Anterior cingulate cortex (tissue), 58 donors: Measurements from ENCODE around the gene RC3H1.
A peak's percentile ranks its signal among the peaks of the same experiment; 100 is the strongest.
"Not testable (repeated sequence)": the region's sequence is repeated elsewhere in the genome, so short reads cannot be mapped to it uniquely, and the experiment has no call there.

ENCODE experiments used
- DNase-seq, 58 donors: peaks; one replicate each; lab custom pipeline; 2025; lab: John Stamatoyannopoulos, UW

Gene RC3H1, protein sequence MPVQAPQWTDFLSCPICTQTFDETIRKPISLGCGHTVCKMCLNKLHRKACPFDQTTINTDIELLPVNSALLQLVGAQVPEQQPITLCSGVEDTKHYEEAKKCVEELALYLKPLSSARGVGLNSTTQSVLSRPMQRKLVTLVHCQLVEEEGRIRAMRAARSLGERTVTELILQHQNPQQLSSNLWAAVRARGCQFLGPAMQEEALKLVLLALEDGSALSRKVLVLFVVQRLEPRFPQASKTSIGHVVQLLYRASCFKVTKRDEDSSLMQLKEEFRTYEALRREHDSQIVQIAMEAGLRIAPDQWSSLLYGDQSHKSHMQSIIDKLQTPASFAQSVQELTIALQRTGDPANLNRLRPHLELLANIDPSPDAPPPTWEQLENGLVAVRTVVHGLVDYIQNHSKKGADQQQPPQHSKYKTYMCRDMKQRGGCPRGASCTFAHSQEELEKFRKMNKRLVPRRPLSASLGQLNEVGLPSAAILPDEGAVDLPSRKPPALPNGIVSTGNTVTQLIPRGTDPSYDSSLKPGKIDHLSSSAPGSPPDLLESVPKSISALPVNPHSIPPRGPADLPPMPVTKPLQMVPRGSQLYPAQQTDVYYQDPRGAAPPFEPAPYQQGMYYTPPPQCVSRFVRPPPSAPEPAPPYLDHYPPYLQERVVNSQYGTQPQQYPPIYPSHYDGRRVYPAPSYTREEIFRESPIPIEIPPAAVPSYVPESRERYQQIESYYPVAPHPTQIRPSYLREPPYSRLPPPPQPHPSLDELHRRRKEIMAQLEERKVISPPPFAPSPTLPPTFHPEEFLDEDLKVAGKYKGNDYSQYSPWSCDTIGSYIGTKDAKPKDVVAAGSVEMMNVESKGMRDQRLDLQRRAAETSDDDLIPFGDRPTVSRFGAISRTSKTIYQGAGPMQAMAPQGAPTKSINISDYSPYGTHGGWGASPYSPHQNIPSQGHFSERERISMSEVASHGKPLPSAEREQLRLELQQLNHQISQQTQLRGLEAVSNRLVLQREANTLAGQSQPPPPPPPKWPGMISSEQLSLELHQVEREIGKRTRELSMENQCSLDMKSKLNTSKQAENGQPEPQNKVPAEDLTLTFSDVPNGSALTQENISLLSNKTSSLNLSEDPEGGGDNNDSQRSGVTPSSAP

DNA sequence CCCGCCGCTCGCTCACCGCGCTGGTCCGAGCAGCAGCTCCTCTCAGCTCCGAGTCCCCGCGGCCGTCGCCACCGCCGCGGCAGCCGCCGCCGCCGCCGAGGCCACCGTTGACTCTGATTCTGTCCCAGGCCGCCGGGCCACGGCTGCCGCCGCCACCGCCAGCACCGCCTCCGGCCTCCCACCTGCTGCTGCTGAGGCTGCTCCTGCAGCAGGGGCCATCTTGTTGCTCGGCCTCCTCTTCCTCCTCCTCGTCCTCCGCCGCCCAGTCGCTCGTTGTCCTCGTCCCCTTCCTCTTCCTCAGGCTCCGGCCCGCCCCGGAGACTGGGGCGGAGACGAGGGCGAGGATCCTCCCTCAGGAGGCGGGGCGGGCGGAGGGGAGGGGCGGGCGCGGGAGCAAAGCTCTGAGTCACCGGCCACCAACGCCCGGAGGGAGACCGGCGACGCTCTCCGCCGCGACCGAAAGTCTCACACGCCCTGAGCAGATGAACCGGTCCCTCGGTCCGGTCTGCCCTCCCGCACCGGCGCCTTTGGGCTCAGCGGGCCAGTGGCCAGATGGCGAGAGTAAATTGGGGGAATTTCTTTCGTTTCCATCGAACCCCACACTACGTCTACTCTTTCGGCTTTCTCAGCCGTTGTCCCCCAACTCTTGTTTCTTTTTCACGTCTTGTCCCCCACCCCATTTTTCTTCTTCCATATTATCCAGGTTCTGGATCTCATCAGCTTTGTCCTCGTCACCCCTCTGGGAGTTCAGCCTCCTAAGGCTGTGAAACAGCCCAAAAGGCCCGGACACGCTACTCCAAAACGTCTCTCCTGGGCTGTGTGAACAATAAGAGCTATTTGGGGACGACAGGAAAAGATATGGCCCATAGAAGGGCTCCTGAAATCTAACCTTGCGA lies at the start of gene RC3H1:
Gene RC3H1, minus strand, starts transcription at position 278 of the 896 bp plus-strand sequence. CDS start 29,372 bp downstream, outside the sequence.
- DNase-seq = peak in 57 of 58 donors; percentile 39 to 95 (median 89)

DNA sequence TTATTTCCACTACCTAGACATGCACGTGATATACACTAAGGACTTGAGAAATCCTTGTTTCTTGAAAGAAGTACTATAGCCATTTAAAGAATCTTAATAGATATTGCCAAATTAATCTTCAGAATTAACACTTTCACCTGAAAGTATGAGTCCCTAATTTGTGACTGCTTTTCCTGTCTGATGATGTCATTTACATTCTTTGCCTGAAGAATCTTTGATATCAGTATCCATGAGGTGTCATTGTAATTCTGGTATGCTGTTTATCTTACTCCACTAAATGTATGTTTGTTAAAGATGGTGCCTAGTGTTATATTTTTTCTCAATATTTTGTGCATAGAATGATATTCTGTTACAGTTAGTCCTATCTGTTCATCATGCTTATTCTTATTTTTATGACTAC lies 48.5 kb upstream of the RC3H1 start:
- no peak for DNase-seq

DNA sequence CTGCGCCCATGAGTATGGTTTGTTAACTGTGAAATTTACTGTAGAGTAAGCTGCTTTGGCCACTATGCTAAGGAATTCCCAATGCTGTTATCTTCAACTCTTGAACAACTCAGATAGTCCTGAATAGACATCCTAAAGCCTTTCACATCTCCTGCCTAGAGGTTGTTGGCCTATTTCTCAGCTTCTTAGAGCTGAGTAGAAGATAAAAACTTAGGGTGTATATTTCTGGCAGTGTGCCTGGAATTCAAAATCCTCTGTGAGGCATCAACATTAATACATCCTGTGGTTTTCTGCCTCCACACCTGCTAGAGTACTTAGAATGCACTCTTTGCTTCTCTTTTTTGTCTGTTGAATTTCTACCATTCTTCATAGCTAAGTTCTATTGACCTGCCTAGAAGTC lies 45.8 kb upstream of the RC3H1 start:
- no peak for DNase-seq

DNA sequence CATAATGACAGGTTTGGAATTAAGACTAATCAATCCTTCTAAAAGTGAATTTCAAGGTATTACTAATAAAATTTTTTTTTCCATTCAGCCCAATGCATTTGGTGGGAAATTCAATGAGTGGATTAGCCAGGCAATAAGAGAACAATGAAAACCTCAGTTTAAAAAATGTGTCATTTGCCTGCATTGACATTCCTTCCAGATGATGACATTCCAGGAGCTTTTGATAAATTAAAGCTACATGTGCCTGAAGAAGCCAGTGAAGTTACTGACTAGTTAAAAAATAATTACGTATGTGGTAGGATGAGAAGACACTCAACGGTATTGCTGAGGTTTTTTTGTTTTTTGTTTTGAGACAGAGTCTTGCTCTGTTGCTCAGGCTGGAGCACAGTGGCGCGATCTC lies 37.9 kb upstream of the RC3H1 start:
- DNase-seq = no peak

DNA sequence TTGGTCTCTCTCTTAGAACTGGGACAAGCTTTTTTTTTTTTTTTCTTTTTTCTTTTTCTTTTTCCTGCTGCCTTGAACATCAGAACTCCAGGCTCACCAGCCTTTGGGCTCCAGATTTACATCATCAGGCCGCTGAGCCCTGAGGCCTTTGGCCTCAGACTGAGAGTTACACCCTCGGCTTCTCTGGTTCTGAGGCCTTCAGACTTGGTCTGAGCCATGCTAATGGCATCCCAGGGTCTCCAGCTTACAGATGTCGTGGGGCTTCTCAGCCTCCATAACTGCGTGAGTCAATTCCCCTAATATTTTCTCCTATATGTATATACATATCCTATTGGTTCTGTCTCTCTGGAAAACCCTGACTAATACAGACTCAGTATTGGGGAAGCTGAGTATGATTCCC lies 36.5 kb upstream of the RC3H1 start:
- DNase-seq = no peak

DNA sequence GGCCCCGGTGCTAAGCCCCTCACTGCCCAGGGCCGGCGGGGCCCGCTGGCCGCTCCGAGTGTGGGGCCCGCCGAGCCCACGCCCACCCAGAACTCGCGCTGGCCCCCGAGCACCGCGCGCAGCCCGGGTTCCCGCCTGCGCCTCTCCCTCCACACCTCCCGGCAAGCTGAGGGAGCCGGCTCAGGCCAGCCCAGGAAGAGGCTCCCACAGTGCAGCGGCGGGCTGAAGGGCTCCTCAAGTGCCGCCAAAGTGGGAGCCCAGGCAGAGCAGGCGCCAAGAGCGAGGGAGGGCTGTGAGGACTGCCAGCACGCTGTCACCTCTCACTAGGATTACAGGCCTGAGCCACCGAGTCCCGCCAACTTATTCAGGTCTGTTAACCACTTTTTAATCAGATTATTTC lies 34.5 kb upstream of the RC3H1 start:
- DNase-seq = not testable (repeated sequence)

DNA sequence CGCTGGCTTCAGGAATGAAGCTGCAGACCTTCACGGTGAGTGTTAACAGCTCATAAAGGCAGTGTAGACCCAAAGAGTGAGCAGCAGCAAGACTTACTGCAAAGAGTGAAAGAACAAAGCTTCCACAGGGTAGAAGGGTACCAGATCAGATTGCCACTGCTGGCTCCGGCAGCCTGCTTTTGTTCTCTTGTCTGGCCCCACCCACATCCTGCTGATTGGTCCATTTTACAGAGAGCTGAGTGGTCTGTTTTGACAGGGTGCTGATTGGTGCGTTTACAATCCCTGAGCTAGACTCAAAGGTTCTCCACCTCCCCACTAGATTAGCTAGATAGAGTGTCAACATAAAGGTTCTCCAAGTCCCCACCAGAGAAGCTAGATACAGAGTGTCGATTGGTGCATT lies 33.6 kb upstream of the RC3H1 start:
- DNase-seq = not testable (repeated sequence)

DNA sequence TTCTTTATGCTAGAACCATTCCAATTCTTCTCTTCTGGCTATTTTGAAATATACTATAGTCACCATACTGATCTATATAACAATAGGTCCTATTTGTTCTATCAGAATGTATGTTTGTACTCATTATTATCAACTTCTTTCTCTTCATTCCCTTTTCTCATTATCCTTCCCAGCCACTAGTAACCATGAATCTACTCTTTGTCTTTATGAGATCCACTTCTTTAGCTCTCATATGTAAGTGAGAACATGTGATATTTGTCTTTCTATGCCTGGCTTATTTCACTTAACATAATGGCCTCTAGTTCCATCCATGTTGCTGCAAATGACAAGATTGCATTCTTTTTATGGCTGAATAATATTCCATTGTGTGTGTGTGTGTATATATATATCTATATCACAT lies 31.7 kb upstream of the RC3H1 start:
- no peak for DNase-seq

DNA sequence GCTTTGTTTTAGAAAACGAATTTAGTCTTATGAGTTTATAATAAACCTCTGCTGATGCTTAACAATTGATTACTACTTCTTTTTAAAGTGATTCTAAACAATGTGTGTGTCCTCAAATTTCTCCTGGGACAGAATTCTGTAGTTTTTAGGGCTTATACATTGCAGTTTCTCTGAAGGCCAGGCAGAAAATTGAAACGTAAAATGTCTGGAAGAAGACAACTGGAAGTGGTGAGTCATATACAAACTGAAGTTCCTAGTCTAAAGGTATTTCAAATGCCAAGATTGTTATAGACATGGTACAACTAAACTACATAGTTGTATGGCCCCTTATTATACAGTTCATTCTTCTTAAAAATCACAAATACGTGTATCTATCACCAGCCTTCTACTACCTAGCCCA lies 30.5 kb upstream of the RC3H1 start:
- DNase-seq = no peak

DNA sequence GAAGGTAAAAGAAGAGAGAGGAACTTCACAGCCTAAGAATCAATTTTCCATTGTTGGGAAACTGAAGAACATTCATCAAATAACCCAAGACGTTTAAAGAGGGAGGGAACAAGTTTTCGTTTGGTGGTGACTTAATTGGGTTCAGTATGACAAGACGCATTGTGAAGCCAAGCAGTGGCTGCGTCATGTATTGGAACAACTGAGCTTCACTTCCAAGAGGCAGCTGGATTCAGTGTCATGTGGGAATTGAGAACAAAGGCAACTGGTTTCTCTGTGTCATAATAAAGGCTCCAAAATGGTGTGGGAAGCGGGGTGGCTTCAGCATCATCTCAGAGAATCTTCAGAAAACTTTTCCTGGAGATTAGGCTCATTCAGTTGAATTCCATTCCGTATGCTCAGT lies 29.8 kb upstream of the RC3H1 start:
- DNase-seq = peak in 44 of 58 donors; percentile 0 to 86 (median 45)

DNA sequence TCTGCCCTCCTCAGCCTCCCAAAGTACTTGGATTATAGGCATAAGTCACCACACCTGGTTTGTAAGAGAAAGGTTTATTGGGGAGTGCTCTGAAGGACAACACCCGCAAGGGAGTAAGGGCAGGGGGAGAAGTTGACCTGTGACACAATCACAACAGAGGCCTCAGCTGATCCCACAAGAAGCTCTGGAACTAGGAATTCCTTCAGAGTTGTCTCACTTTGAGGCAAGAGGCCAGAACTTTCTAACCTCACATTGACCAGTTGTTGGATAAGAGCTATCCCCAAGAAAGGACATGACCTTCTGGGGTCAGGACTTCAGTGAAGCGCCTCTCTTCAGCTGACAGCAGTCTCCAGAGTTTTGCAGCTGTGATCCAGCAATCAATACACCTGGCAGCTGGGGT lies 27.4 kb upstream of the RC3H1 start:
- no peak for DNase-seq

DNA sequence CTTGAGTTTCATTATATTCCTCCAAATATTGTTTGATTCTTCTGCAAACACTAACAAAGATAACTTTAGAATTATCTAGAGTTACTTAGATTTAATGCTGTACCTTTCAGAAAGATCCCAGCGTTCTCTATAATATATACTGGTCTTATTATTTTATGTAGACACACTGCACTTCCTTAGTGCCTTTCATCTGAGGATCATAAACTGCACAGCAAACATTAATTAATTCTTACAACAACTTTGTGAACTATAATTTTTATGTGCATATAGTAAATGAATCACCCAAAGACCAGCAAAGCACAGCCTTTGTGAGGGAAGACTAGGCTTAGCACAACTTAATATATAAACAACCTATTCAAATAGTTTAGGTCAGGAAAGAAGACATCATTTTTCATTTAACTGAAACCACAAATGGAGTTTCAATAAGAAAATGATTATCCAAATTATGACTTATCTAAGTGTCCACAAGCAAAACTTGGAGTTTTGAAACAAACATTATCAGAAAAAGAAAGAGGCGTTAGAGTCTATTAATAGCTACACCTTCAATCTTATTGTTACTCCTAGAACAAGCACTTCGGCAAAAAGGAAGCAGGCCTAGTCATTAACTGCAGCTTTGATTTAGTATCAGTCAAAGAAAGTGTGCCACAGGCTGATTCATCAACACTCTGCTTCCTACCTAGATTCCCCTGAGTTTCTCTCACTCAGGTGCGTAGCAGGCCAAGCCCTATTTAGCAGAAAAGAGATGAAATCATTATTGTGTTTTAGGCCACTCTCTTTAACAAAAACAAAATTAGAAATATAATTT lies 22.5 kb upstream of the RC3H1 start:
- no peak for DNase-seq

DNA sequence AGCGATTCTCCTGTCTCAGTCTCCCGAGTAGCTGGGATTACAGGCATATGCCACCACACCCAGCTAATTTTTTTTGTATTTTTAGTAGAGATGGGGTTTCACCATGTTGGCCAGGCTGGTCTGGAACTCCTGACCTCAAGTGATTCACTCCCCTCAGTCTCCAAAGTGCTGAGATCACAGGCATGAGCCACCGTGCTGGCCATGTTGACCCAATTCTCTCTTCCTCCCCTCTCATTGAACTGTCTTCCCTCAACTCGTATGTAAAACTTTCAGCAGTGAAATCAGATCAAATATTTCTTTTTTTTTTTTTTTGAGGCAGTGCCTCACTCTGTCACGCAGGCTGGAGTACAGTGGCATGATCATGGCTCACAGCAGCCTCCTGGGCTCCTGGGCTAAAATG lies 20.4 kb upstream of the RC3H1 start:
- DNase-seq = not testable (repeated sequence)

DNA sequence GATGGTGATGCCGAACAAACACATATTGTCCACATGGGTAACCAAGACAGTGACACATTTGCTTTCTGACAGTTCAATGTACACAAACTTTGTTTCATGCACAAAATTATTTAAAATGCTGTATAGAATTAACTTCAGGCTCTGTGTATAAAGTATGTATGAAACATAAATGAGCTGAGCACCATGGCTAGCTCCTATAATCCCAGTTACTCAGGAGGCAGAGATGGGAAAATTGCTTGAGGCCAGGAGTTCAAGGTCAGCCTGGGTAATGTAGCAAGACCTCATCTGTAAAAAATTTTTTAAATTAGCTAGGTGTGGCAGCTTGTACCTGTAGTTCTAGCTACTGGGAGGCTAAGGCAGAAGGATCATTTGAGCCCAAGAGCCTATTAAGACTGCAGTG lies 19.2 kb upstream of the RC3H1 start:
- DNase-seq = no peak

DNA sequence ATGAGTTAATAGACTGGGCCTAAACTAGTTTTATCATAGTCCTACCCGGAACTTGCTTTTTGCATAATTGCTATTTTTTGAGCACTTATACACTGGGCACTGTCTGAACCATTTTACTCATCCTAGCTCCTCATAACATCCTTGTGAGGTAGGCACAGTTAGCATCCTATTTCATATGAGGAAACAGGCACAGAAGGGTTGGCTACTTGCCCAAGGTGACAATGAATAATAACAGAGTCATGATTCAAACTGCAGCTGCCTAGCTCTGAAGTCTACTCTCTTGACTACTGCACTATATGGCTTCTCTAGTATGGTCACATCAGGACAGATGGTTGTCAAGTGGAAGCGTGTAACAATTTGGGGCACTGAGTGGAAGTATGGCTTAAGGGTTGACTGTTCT lies 18.2 kb upstream of the RC3H1 start:
- DNase-seq = no peak

DNA sequence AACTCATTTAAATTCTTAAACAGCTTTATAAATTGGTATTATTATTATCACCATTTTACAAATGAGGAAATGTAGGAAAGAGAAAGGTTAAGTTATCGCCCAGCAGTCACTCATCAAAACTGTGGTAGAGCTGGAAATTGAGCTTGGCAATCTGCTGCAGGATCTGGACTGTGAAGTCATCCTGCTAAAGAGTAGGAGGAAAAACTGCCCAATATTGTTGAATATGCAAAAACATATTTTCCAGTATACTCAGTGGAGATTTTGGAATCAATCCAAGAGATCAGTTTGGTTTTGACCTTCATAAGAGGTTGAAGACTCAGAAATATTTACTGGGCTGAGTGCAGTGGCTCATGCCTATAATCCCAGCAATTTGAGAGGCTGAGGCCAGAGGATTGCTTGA lies 16.9 kb upstream of the RC3H1 start:
- no peak for DNase-seq

DNA sequence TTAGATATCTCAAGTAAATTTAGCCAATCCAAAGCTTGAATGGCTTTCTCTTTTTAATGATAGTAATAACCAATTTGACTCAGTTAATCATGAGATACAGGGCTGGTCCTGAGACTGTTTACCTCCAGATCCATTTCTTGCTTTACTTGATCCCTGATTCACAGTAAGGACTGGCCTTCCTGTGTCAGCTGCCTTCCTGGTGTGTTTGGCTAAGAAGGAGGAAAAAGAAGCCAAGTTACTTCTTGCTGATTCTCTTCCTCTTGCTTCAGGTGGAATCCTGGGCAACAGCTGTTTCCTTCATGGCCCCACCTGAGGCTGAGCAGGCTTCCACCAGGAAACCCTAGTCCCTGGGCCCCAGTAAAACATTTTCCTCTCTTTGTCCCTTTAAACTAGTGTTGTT lies 14.6 kb upstream of the RC3H1 start:
- no peak for DNase-seq

DNA sequence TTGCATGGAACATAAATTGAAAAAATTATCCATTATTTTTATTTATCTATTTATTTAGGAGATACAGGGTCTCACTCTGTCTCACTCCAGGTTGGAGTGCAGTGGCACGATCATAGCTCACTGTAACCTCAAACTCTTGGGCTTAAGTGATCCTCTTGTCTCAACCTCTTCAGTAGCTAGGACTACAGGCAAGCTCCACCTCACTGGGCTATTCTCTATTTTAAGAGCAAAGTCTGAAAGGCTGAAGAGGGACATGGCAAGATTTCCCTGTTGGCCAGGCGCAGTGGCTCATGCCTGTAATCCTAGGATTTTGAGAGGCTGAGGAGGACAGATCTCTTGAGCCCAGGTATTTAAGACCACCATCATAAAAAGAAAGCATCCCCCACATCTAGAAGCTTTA lies 14.0 kb upstream of the RC3H1 start:
- DNase-seq = no peak

DNA sequence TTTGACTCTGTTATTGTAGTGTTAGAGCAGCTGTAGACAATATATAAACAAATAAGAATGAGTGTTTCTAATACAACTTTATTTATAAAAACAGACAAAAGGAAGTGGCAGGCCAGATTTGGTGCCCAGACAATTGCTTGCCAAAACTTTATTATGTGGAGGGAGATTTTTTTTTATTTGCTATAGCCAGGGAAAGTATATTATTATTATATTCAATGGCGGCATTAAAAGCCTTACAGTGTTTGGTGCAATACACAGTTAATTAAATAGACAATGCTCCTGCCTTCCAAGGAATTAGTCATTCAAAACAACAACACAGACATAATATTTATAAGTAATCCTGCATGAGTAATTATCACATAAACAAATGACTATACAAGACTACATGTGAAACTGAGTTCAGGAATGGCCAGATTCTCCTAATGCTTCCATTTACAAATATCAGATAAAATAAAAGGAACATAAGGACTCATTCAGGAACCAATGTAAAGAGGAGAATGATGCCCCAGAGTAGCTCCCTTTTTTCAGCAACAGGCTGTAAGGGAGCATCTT lies 10.6 kb upstream of the RC3H1 start:
- DNase-seq = no peak
